GM19438 (cell line): ENCODE results near the gene AP1AR.
A peak's percentile ranks its signal among the peaks of the same experiment; 100 is the strongest.
"Not testable (repeated sequence)": the region's sequence is repeated elsewhere in the genome, so short reads cannot be mapped to it uniquely, and the experiment has no call there.

ENCODE experiments used
- ATAC-seq: cut with Tn5 transposase; IDR thresholded peaks from one replicate; pipeline ENCODE4 v1.9.1; 2021; ENCODE audit warnings: low read depth; ENCODE audit not compliant: unreplicated experiment

The AP1AR gene, protein sequence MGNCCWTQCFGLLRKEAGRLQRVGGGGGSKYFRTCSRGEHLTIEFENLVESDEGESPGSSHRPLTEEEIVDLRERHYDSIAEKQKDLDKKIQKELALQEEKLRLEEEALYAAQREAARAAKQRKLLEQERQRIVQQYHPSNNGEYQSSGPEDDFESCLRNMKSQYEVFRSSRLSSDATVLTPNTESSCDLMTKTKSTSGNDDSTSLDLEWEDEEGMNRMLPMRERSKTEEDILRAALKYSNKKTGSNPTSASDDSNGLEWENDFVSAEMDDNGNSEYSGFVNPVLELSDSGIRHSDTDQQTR

DNA sequence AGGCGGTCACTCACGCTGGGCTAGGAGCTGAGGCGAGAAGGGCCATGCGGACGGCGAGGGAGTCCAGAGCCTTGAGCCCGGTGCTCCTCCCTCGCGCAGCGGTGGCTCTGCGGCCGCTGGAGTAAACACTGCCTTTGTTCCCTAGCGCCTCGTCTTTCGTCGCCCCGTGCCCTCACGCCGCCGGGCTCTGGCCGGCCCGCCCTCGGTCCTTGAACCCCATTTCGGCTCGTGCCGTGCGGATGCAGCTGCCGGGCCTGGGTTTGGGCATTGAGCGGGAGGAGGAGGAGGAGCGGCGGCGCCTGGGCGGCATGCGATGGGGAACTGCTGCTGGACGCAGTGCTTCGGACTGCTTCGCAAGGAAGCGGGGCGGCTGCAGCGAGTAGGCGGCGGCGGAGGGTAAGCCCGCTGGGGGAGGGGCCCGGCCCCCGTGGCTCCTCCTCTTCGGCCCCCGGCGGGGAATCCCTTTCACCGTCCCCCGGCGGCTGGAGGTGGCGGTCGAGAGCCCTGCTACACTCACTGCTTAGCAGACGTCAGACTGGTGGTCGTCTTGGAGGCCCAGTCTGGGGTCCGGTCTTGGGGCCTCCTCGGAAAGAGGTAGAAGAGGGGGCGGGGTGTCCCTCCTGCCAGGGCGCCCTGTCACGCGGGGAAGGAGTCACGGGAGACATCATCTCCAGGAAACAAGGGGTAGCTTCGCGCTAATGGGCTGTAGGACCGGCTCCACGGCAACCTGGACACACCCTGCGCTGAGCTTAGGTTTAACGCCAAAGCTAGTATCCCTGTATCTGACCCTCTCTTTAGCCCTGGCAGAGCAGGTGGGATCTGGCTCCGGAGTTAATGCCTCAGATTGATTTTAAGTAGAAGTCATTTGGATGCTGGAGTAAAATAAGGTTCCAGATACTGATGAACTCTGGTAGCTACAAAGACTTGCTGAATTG is at the start of gene AP1AR:
AP1AR (plus strand) TSS at position 9 of the 935 bp plus-strand sequence; CDS start at position 314, 305 bp downstream.
- ATAC-seq, result peak; percentile 67

GRCh38 chr4:112182604-112183003 is 49.0 kb upstream of the AP1AR start:
- no peak for ATAC-seq

DNA sequence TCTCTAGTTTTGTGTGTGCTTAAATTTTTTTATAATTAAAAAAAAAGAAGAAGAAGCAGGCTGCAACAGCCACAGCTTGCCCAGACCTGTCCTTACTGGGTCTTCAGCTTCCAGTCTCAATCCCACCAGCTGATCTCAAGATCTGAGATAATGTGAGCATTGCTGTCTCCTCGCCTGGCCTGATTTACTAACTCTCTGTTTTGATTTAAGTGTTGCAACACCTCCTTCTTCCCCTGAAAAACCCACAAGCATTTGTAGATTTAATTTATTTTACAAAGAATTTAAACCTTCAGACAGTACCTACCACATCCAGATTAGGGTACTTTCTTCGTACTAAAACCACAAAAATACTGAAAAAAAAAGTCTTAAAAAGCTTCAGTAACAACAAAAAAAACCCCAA is 48.3 kb upstream of the AP1AR start:
- no peak for ATAC-seq

DNA sequence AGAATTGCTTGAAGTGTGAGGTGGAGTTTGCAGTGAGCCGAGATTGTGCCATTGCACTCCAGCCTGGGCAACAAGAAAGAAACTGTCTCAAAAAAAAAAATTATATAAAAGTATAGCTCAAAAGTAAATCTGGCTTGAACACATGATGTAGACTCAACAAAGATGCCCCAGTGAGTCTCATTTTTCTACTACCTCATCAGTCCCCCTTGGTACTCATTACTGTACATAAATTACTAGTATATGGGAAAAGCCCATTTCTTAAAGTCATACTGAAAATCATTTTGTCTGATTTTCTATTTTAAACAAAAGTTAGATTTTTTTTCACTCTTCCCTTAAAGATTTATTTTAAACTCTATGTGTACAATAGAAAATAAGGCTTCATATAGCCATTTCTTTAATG is 47.1 kb upstream of the AP1AR start:
- no peak for ATAC-seq

DNA sequence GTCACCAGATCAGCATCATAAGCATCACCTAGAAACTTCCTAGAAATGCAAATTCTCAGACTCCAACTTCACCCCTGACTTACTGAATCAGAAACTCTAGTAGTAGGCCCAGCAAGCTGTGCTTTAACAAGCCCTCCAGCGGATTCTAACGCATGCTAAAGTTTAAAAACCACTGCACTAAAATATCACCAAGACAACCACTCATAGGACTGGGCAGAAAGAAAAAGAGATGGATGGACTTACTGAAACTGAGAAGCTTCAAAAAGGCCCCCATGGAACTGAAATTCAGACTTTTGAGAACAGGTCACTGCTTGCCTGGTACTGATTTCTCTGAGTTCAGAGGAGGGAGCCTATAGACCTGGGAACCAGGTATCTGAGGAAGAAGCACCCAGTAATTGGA is 46.3 kb upstream of the AP1AR start:
- no peak for ATAC-seq

DNA sequence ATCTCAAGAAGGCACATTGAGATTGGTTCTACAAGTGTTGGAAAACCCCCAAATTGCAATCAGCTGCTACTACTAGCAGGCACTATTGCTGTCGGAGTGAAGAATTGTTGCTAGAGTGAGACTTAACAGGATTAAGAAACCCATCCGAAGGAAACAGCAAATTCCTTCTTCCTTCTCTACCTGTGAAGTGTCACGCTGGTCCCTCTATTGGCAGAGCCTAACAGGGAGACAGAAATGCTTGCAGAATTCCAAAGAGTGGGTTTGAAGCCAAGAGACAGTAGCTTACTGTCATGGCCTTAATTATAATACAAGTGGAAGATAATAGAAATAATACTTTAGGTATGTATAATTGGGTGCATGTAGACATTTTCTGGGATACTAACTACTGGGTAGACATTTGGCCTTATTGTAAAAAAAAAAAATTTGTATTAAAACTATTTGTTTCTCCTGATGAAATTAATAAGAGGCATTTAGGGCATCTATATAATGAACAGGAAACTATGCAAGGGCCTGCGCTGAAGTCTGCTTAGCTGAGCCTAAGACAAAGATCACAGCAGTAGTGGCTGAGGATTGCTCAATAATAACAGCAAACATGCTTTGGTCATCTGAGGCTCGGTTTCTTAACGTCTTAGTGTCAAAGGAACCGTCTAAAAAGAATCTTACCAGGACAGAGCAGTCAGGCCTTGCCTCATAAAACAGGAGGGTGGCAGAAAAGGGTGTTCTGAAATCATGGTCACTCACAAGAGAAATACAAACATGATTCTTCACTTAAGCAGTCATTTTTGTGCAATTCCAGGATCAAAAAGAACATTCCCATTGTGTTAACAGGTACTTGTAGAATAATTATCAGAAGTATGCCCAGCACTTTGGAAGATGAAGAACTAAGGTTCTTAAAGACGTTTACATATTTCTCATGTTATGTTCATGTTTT is 45.6 kb upstream of the AP1AR start:
- no peak for ATAC-seq

DNA sequence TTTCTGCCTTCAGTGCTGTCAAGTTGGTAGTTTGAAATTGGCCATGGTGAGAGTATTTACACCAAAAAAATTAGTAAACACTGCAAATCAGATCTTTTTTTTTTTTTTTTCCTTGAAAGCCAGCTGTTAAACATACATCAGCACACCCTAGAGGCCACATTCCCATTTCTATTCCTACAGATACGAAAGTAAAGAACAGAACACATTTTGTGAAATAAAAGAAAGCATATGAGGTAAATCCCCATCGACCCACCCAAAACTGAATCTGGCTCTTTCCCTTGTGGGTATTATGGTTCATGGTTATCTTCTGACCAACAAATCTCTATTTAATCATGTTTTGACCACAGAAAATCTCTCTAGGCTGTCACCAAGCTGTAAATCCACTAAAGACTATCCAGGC is 41.8 kb upstream of the AP1AR start:
- no peak for ATAC-seq

DNA sequence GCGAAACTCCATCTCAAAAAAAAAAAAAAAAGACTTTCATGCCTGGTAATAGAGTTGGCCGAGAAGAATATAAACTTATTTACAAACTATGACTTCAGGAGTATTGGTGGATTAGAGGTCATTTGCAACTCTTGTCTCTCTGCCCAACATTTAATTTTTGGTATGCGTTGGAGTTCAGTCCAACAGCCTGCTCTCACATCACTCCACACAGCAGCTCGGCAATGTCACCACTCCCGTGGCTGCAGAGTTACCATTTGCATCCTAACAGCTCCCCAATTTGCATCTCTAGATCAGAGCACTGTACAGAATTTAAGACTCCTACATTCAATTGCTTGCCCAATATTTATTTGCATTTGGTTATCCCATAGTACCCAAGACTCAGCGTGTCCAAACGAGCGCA is 40.9 kb upstream of the AP1AR start:
- no peak for ATAC-seq

DNA sequence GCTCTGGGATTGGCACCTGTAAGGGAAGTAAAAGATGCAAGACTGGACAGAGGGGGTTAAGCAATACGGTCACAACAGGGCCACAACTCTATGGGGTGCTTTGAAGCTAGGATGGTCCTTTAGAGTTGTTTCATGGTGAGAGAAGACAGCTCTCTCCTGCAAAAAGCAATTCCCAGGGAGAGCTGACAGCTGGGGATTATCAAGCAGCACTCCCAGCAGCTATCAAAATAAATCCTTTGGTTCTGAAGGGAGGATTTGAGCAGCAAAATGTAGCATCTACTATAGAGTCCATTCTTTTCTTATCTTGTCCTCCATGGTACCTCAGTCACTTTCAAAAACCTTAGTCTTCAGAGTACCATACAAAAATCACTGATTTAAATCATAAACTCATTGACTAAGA is 35.1 kb upstream of the AP1AR start:
- no peak for ATAC-seq

GRCh38 chr4:112199041-112199440 is 32.5 kb upstream of the AP1AR start:
- ATAC-seq, result no peak

DNA sequence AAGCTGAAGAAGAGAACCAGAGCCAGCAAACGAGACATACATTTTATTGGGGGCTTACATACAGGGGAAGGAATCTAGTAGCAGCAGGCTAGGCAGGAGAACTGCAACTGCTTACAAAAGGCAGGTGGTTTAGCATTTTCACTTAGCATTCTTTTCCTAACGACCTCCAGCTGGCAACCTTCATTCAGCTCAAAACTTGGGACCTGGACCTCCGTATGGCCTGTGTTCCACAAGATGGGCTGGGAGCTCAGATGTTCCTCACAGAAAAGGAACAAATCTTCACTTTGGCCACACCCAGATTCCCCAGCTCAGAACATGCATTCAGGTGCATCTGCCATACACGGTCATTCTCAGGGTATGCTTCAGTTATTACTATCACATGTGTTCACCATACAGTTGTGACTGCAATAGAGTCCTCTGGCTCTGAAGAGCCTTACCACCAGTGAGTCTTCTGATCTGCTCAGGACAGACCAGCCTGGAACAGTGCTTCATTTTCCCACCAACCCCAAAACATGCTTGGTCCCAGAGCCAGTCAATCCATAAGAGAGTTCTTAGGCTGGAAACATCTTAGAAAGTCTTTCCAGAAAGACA is 29.6 kb upstream of the AP1AR start:
- ATAC-seq, result no peak

DNA sequence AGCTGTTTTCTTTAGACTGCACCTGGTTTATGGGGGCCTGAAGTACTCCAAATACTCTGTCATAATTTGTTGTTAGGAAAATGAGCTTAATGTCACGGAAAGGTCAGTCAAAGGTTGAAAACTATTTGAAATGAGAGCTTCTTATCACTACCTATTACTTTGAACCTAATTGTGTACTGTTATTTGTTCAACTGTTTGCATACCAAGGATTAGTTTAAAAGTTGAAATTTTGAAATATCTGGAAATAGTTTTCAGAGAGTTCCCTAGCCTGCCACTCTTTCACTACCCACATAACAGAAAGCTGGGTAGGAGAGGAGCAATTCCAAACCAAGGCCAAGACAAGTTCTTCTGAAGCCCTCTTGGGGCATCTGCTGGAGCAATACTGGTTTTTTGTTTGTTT is 28.0 kb upstream of the AP1AR start:
- no peak for ATAC-seq

DNA sequence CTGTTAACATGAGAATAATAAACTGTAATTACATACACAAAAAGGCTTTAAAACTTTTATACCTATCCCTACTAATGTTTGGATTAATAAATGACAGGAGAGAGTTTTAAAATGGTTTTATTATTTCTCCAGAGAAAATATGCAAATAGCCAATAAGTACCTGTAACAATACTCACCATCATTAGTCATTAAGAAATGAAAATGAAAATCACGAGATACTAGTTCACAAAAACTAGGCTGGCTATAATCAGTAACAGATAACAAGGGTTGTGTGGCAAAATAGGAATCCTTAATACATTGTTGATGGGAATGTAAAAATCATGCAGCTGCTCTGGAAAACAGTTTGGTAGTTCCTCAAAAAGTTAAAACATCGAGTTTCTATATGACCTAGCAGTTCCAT is 25.2 kb upstream of the AP1AR start:
- no peak for ATAC-seq

GRCh38 chr4:112208137-112209095 is 23.2 kb upstream of the AP1AR start:
- ATAC-seq, result not testable (repeated sequence)

GRCh38 chr4:112210777-112211176 is 20.8 kb upstream of the AP1AR start:
- no peak for ATAC-seq

- no peak for ATAC-seq
Measured at GRCh38 chr4:112213091-112213490, 18.5 kb upstream of the AP1AR start.

DNA sequence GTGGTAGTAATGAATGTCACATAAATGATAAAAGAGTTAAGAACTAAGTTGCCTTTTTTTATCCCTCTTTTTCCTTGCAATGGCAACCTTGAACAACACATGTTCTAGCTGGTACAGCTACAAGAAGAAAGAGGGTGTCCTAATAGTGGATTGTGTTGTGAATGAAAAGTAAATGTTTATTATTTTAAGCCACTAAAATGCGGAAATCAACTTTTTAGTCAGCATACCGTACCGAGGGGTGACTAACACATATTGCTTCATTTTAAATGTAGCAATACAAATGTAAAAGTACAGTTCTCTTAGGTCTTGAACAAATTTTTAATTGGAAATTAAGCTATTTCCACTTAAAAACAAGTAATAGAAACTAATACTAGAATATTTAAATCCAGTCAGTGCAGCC is 17.7 kb upstream of the AP1AR start:
- ATAC-seq, result no peak

GRCh38 chr4:112214390-112215264 is 17.0 kb upstream of the AP1AR start:
- no peak for ATAC-seq
